Inferior parietal cortex (tissue), 1 donor: ENCODE results near the gene RPS14.
"Not testable (repeated sequence)": the region's sequence is repeated elsewhere in the genome, so short reads cannot be mapped to it uniquely, and the experiment has no call there.

Experiments used
- DNase-seq: peaks from one replicate; pipeline ENCODE4 v3.0.0-alpha.2; 2016; ENCODE audit errors: extremely low spot score

RPS14 gene

DNA sequence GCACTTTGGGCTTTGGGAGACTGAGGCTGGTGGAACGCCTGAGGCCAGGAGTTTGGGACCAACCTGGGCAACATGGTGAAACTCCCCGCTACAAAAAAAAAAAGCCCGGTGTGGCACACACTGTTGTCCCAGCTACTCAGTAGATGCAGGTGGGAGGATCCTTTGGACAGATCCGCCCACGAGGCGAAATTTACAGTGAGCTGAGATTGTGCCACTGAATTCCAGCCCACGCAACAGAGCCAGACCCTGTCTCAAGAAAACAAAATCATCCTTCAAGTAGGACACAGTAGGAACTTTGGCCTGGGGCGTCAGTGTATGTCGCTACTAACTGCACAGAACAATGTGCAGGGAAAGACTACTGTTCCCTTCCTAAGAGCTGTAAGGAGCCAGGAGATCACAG lies 4.8 kb downstream of the RPS14 start:
- DNase-seq = no peak

- peak; percentile 66 for DNase-seq
Measured at GRCh38 chr5:150443242-150444075, 6.1 kb downstream of the RPS14 start.

DNA sequence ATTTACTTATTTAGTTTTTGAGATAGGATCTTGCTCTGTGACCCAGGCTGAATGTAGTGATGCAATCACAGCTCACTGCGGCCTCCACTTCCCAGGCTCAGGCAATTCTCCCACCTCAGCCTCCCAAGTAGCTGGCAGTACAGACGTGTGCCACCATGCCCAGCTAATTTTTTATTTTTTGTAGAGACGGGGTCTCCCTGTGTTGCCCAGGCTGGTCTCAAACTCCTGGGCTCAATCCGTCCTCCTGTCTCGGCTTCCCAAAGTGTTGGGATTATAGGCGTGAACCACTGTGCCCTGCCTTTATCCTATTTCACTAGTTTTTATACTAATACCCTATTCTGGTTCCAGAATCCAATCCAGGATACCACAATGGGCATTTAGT lies 6.8 kb downstream of the RPS14 start:
- no peak for DNase-seq

- peak; percentile 50 for DNase-seq
Measured at GRCh38 chr5:150441813-150442698, 7.5 kb downstream of the RPS14 start.

GRCh38 chr5:150440948-150441812 lies 8.4 kb downstream of the RPS14 start:
- DNase-seq = no peak

DNA sequence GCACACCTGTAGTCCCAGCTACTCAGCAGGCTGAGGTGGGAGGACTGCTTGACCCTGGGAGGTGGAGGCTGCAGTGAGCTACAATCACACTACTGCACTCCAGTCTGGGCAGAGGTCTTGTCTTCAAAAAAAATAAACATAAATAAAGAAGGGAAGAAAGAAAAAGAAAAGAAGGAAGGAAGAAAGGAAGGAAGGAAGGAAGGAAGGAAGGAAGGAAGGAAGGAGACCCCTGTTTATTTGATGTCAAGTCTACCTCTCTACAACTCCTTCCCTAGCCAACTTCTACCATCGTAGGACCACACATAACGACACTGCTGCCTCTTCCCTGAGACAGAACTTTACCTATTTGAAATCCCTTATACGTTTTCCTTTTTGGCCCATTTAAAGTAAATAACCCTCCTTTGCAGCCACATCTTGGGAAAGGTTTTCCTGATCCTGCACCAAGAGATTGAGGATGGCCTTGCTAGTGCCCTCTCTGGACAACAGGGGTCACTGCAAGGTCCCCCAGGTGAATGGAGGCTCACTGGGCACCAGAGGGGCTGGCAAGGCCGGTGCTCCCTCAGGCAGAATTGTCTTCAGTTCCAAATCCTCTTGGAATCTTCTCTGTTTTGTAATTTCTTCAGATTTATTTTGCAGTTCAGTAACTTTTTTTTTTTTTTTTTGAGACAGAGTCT lies 10.5 kb downstream of the RPS14 start:
- no peak for DNase-seq

GRCh38 chr5:150436141-150436680 lies 13.3 kb downstream of the RPS14 start:
- peak; percentile 94 for DNase-seq

GRCh38 chr5:150434464-150434863 lies 15.1 kb downstream of the RPS14 start:
- no peak for DNase-seq

DNA sequence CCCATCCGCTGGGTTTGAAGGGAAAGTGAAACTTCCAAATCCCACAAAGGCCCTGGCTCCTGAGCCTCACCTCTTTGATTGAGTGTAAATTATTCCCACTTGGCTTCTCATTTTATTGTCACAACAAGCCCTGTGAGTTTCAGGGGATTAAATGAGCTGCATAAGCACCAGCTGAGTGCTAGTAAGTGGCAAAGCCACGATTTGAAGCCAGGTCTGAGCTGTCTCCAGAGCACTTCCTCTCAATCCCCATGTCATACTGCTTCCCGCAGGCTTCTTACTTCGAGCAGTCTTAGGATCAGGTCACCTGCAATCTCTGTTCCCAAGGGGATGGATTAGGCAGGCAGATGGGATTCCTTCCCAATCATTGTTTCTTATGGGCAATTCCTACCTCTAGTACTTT lies 18.0 kb downstream of the RPS14 start:
- DNase-seq = no peak

DNA sequence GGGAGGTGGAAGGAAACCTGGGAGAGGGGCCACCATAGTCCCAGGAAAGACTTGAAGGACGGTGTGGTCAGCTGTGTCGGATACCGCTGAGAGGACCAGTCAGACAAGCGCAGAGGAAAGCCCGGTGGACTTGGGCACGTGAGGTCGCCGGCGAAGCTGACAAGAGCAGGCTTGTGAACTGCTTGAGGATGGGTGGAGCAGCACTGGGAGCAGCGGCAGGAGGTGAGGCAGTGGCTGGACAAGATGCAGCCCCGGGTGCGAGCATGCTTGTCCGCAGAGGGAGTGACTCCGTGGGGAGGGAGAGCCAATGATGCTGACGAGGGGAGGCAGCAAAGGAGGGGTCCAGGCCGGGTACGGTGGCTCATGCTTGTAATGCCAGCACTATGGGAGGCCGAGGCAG lies 18.5 kb downstream of the RPS14 start:
- no peak for DNase-seq

- no peak for DNase-seq
Measured at GRCh38 chr5:150429410-150429873, 20.1 kb downstream of the RPS14 start.

DNA sequence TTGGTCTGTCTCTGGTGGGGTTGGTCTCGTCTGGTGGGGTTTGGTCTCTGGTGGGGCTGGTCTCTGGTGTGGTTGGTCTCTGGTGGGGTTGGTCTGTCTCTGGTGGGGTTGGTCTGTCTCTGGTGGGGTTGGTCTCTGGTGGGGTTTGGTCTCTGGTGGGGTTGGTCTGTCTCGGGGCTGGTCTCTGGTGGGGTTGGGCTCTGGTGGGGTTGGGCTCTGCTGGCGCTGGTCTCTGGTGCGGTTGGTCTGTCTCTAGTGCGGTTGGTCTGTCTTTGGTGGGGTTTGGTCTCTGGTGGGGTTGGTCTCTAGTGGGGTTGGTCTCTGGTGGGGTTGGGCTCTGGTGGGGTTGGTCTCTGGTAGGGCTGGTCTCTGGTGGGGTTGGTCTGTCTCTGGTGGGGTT lies 20.6 kb downstream of the RPS14 start:
- DNase-seq = no peak

GRCh38 chr5:150428106-150428876 lies 21.2 kb downstream of the RPS14 start:
- peak; percentile 44 for DNase-seq

- peak; percentile 70 for DNase-seq
Measured at GRCh38 chr5:150426165-150426564, 23.4 kb downstream of the RPS14 start.

GRCh38 chr5:150422758-150423157 lies 26.8 kb downstream of the RPS14 start:
- DNase-seq = no peak

DNA sequence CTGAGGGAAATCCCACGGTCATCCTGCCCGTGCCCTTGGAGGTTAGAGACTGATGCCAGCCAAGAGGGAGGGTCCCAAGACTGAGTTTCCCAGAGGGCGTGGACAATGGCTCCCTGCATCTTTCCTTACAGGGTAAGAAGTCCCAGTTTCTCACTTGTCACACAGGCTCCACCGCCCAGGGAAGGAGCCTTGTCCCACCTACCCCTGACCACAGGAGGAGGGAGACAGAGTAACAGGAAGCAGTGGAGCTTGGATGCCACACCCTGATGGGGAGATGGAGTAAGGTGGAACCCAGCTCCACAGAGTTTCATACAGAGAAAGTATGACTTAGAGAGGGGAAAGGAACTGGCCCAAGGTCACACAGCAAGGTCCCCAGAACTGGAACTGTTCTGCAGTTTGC lies 27.5 kb downstream of the RPS14 start:
- DNase-seq = no peak

DNA sequence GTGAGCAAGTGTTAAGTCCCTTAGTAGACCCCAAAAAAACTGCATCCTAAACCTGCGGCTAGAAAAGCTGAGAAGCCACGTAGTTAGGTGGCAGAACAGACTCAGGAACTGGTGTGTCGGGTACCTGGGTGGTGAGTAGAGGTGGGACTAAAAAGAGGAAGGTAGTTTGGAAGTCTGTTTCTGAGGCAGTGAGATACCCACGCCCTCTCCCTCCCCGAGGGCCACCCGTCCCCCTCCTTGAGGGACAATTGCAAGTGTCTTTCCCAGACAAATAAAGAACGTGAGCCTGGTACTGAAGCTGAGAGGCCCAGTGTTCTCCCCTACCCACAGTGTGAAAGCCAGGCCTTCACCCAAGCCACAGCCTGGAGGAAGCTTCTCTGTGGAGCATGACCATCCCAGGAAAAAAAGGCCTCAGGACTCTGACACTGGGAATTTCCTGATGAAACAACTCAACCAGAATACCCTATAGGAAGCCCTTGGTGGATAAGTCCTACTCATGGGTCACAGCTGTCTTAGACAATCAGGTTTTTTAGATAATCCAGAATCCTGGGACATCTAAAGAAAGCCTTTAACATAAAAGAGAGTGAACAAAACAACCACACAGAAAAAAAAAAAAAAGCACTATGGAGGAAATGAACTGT lies 29.8 kb downstream of the RPS14 start:
- DNase-seq = no peak

DNA sequence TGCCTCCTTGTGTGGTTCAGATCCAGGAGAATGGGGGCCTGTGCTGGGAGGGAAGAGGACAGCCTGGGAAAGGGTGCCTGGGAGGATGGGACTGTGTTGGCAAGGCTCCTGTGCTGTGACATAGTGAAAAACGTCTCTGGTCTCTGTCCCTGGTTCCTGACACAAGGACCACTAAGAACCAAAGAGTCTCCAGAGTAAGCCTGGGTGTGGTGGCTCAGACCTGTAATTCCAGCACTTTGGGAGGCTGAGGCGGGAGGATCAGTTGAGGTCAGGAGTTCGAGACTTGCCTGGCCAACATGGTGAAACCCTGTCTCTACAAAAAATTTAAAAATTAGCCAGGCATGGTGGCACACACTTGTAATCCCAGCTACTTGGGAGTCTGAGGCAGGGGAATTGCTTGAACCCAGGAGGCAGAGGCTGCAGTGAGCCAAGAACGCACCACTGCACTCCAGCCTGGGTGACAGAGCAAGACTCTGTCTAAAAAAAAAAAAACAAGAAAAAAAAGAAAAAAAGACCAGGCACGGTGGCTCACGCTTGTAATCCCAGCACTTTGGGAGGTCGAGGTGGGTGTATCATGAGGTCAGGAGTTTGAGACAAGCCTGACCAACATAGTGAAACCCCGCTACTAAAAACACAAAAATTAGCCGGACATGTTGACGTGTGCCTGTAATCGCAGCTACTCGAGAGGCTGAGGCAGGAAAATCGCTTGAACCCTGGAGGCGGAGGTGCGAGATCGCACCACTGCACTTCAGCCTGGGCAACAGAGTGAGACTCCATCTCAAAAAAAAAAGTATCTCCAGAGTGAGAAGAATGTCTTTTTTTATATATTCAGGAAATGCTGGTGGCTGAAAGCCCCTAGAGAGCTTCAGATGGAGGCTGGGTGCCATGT lies 35.4 kb downstream of the RPS14 start:
- DNase-seq = not testable (repeated sequence)
